ENCODE data around the gene FOXF1. TPM values are rescaled to one million over a fixed set of nuclear protein-coding genes. Genes with fewer than 3 reads are reported as not detected.

The FOXF1 gene
- polyA plus RNA-seq, 2 of the 4 experiments (the other 2 are of a cell fraction) = not detected

DNA sequence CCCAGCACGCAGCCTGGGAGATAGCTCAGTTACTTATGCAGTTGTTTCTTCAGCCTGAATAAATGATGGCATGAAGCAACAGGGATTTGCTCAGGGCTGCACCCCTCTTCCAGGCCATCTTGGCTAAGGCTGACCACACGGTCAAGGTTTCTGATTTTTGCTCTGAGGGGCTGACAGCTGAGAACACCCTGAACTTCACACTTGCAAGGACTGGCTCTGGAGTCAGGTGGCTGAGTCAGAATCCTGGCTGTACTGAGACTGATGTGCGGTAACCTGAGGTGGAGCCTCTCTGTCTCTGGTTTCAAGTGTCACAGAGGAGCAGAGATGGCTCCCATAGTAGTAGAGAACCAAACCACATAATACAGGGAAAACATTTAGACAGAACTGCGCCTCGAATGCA lies 40.0 kb downstream of the FOXF1 start:
- ChIA-PET POLR2A (no interaction called here), CTCF (interaction anchor here (0.8 to 4.9 kb wide), 5 partner anchors 13 to 729 kb away, joined by 3 to 19 read pairs (median 4); no protein-coding TSS in a partner anchor)
- TF ChIP-seq TFCP2L1 (CRISPR knock-in tag; IDR thresholded peaks at IDR 0.05) (no peak), CHD4 (IDR thresholded peaks at IDR 0.05; ENCODE audit: borderline replicate concordance) (no peak), RNF2 (IDR thresholded peaks at IDR 0.05; ENCODE audit: borderline replicate concordance, low read depth) (no peak), EHMT2 (IDR thresholded peaks at IDR 0.05; ENCODE audit: low read depth) (no peak), NPAS2 (CRISPR knock-in tag; IDR thresholded peaks at IDR 0.05; ENCODE audit: borderline replicate concordance) (no peak), ZFP36 (IDR thresholded peaks at IDR 0.05; ENCODE audit: borderline replicate concordance, partially characterized antibody) (no peak), TP53 (CRISPR knock-in tag; IDR thresholded peaks at IDR 0.05) (no peak), ZSCAN20 (CRISPR knock-in tag; IDR thresholded peaks at IDR 0.05) (no peak), HDAC2 (IDR thresholded peaks at IDR 0.05) (no peak), NR3C1 (IDR thresholded peaks at IDR 0.05) (no peak), FOXS1 (CRISPR knock-in tag; IDR thresholded peaks at IDR 0.05) (no peak), ESRRA (IDR thresholded peaks at IDR 0.05; ENCODE audit: borderline replicate concordance, low read length) (no peak), RCOR1 (IDR thresholded peaks at IDR 0.05; ENCODE audit: low read depth, low read length) (no peak), EP300 (IDR thresholded peaks at IDR 0.05) (no peak), RFX5 (IDR thresholded peaks at IDR 0.05) (no peak)
- TF ChIP-seq, protein P1, sequence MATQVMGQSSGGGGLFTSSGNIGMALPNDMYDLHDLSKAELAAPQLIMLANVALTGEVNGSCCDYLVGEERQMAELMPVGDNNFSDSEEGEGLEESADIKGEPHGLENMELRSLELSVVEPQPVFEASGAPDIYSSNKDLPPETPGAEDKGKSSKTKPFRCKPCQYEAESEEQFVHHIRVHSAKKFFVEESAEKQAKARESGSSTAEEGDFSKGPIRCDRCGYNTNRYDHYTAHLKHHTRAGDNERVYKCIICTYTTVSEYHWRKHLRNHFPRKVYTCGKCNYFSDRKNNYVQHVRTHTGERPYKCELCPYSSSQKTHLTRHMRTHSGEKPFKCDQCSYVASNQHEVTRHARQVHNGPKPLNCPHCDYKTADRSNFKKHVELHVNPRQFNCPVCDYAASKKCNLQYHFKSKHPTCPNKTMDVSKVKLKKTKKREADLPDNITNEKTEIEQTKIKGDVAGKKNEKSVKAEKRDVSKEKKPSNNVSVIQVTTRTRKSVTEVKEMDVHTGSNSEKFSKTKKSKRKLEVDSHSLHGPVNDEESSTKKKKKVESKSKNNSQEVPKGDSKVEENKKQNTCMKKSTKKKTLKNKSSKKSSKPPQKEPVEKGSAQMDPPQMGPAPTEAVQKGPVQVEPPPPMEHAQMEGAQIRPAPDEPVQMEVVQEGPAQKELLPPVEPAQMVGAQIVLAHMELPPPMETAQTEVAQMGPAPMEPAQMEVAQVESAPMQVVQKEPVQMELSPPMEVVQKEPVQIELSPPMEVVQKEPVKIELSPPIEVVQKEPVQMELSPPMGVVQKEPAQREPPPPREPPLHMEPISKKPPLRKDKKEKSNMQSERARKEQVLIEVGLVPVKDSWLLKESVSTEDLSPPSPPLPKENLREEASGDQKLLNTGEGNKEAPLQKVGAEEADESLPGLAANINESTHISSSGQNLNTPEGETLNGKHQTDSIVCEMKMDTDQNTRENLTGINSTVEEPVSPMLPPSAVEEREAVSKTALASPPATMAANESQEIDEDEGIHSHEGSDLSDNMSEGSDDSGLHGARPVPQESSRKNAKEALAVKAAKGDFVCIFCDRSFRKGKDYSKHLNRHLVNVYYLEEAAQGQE (IDR thresholded peaks at IDR 0.05) = no peak
- TF ChIP-seq, protein P2, sequence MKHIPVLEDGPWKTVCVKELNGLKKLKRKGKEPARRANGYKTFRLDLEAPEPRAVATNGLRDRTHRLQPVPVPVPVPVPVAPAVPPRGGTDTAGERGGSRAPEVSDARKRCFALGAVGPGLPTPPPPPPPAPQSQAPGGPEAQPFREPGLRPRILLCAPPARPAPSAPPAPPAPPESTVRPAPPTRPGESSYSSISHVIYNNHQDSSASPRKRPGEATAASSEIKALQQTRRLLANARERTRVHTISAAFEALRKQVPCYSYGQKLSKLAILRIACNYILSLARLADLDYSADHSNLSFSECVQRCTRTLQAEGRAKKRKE (CRISPR knock-in tag; IDR thresholded peaks at IDR 0.05; ENCODE audit: low read depth) = no peak
- TF ChIP-seq, protein P3, sequence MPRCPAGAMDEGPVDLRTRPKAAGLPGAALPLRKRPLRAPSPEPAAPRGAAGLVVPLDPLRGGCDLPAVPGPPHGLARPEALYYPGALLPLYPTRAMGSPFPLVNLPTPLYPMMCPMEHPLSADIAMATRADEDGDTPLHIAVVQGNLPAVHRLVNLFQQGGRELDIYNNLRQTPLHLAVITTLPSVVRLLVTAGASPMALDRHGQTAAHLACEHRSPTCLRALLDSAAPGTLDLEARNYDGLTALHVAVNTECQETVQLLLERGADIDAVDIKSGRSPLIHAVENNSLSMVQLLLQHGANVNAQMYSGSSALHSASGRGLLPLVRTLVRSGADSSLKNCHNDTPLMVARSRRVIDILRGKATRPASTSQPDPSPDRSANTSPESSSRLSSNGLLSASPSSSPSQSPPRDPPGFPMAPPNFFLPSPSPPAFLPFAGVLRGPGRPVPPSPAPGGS (IDR thresholded peaks at IDR 0.05) = no peak
- TF ChIP-seq, protein P4, sequence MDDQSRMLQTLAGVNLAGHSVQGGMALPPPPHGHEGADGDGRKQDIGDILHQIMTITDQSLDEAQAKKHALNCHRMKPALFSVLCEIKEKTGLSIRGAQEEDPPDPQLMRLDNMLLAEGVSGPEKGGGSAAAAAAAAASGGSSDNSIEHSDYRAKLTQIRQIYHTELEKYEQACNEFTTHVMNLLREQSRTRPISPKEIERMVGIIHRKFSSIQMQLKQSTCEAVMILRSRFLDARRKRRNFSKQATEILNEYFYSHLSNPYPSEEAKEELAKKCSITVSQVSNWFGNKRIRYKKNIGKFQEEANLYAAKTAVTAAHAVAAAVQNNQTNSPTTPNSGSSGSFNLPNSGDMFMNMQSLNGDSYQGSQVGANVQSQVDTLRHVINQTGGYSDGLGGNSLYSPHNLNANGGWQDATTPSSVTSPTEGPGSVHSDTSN (IDR thresholded peaks at IDR 0.05) = no peak
- no peak for ATAC-seq
- no peak overlapping the region for H3K4me2 ChIP-seq
- H3K4me3 ChIP-seq = no peak overlapping the region
- FAIRE-seq = no peak
- 94% methylated on average over 5 of the region's 5 CpGs for WGBS (ENCODE audit: missing lambda C conversion rate)
- DNase-seq (ENCODE audit: low read depth in 1 of 2, low spot score in 1 of 2) = no peak
- H3K4me1 ChIP-seq = no peaks in the 10 kb centered on the region; the same call in 2 of the 3 replicates
- H3K27ac ChIP-seq = no peak overlapping the region
- H3K9me3 ChIP-seq = no peaks in the 10 kb centered on the region

DNA sequence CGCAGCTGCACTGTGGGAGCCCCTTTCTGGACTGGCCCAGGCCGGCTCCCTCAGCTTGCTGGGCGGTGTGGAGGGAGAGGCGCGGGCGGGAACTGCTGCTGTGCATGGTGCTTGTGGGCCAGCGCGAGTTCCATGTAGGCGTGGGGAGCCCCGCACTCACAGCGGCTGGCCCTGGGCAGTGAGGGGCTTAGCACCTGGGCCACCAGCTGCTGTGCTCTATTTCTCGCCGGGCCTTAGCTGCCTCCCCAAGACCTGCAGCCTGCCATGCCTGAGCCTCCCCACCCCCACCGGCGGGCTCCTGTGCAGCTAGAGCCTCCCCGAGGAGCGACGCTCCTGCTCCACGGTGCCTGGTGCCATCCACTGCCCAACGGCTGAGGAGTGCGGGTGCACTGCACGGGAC lies 43.0 kb downstream of the FOXF1 start:
- Histone ChIP-seq H3K4me3 (no peak overlapping the region), H3K27ac (no peak overlapping the region), H3K9me3 (no peaks in the 10 kb centered on the region), H3K4me2 (no peak overlapping the region), H3K4me1 (peaks cover 4% of the 10 kb centered on the region; the same call in 1 of the 3 replicates)
- POLR2A ChIA-PET = no interaction called here
- no peak for TF ChIP-seq POLR2AphosphoS2 (conservative IDR thresholded peaks at IDR 0.05; ENCODE audit: low read length)
- TF ChIP-seq MAZ (IDR thresholded peaks at IDR 0.05; ENCODE audit: borderline replicate concordance, low read depth, low read length) = no peak
- TF ChIP-seq, protein P5, sequence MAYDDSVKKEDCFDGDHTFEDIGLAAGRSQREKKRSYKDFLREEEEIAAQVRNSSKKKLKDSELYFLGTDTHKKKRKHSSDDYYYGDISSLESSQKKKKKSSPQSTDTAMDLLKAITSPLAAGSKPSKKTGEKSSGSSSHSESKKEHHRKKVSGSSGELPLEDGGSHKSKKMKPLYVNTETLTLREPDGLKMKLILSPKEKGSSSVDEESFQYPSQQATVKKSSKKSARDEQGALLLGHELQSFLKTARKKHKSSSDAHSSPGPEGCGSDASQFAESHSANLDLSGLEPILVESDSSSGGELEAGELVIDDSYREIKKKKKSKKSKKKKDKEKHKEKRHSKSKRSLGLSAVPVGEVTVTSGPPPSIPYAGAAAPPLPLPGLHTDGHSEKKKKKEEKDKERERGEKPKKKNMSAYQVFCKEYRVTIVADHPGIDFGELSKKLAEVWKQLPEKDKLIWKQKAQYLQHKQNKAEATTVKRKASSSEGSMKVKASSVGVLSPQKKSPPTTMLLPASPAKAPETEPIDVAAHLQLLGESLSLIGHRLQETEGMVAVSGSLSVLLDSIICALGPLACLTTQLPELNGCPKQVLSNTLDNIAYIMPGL (CRISPR knock-in tag; IDR thresholded peaks at IDR 0.05; ENCODE audit: borderline replicate concordance) = no peak
- no peak for TF ChIP-seq CBX8 (IDR thresholded peaks at IDR 0.05)
- no peak for TF ChIP-seq POLR2A (IDR thresholded peaks at IDR 0.05; ENCODE audit: low read length)
- TF ChIP-seq RAD21 (conservative IDR thresholded peaks at IDR 0.05 in 1 of 2, IDR thresholded peaks at IDR 0.05 in 1 of 2) = no peak
- FAIRE-seq (no peak), DNase-seq (ENCODE audit: low read depth in 1 of 2, low spot score in 1 of 2) (no peak), ATAC-seq (no peak)
- WGBS (ENCODE audit: missing lambda C conversion rate) = 95% methylated on average over 18 of the region's 22 CpGs
- CTCF ChIA-PET = interaction anchor here (0.9 to 1.5 kb wide), 4 partner anchors 9 to 510 kb away, joined by 3 to 5 read pairs (median 4); no protein-coding TSS in a partner anchor
